HepG2 (cell line): ENCODE measurements around the gene ACSL5. TPM values are rescaled to one million over a fixed set of nuclear protein-coding genes. Genes with fewer than 3 reads are reported as not detected.

Experiments
- ATAC-seq: fragments of 200-7000 bp; cut with Tn5 transposase; 3 replicates; pipeline ENCODE4 v1.9.1; 2020; ENCODE audit warnings: mild to moderate bottlenecking, moderate library complexity
- BruUV-seq: library from RNA; stranded (reverse); fragments of 400-500 nt; replicated peaks from 2 replicates; lab custom pipeline; 2021; lab: Mats Ljungman, UMichigan
- CTCF ChIA-PET: fragments of 300-600 bp; formaldehyde crosslinking; extraction: SDS; loops from one replicate; lab custom pipeline; 2021; ENCODE audit warnings: low total read pairs, inconsistent platforms, low intra/inter-chr PET ratio; lab: Yijun Ruan, JAX
- POLR2A ChIA-PET: fragments of 350-600 bp; sonication (Branson Sonifier 250); formaldehyde crosslinking; loops from one replicate; lab custom pipeline; 2020; ENCODE audit warnings: antibody characterized with exemption, inconsistent platforms; lab: Yijun Ruan, JAX
- DNase-seq: peaks from one replicate; pipeline ENCODE4 v3.0.0-alpha.2; 2015; ENCODE audit warnings: low spot score
- FAIRE-seq: peaks from 3 replicates; lab custom pipeline; 2011; peaks lifted over from hg19 to GRCh38; lab: Jason Lieb, UNC
- H2AFZ ChIP-seq: one replicate; pipeline ENCODE4 v1.6.1; 2011; ENCODE audit warnings: low read length, inconsistent platforms
- H3K27ac ChIP-seq: fragments of 300-600 bp; 3 replicates; pipeline ENCODE4 v1.8.0; 2011; ENCODE audit warnings: mixed run types, mild to moderate bottlenecking, mixed read lengths, low read length, inconsistent platforms; ENCODE audit not compliant: insufficient read depth; ENCODE audit errors: extremely low read length
- H3K27me3 ChIP-seq, 2 experiments: fragments of 200-600 bp in 1 of 2; 2 replicates in 1 of 2; 3 replicates in 1 of 2; pipeline versions ENCODE4 v1.6.0 to v1.8.0; 2011; ENCODE audit warnings: low read length in 2 of 2, mild to moderate bottlenecking in 2 of 2, moderate library complexity in 2 of 2, inconsistent platforms in 1 of 2; ENCODE audit not compliant: insufficient read depth in 2 of 2, control insufficient read depth in 1 of 2
- H3K36me3 ChIP-seq, 2 experiments: fragments of 200-600 bp in 1 of 2; replicated peaks in 1 of 2; 2 replicates in 1 of 2; 3 replicates in 1 of 2; pipeline versions ENCODE4 v1.5.1 to v1.8.0; 2011; ENCODE audit warnings: low read length in 2 of 2, inconsistent platforms in 1 of 2; ENCODE audit not compliant: insufficient read depth in 2 of 2, control insufficient read depth in 1 of 2
- H3K4me1 ChIP-seq: 2 replicates; pipeline ENCODE4 v1.5.1; 2012; ENCODE audit warnings: low read length, inconsistent platforms; ENCODE audit not compliant: insufficient read depth
- H3K4me2 ChIP-seq: 2 replicates; pipeline ENCODE4 v1.6.0; 2011; ENCODE audit warnings: low read depth, low read length, inconsistent platforms
- H3K4me3 ChIP-seq, 3 experiments: fragments of 200-600 bp in 1 of 3; sonication (generic), shearing (Covaris generic) in 1 of 3; replicated peaks in 1 of 3; 2 replicates each; pipeline ENCODE4 v1.5.1; 2011 to 2016; ENCODE audit warnings: low read length in 3 of 3, inconsistent platforms in 2 of 3, low read depth in 2 of 3, mild to moderate bottlenecking in 2 of 3, control low read depth in 1 of 3, mixed read lengths in 1 of 3; ENCODE audit not compliant: insufficient read depth in 1 of 3
- H3K79me2 ChIP-seq: one replicate; pipeline ENCODE4 v1.6.1; 2011; ENCODE audit warnings: low read length, inconsistent platforms; ENCODE audit not compliant: insufficient read depth
- H3K9ac ChIP-seq: 2 replicates; pipeline ENCODE4 v1.6.0; 2011; ENCODE audit warnings: mild to moderate bottlenecking, low read depth, low read length, inconsistent platforms; ENCODE audit not compliant: insufficient read depth
- H3K9me3 ChIP-seq: 2 replicates; pipeline ENCODE4 v1.5.1; 2012; ENCODE audit warnings: mild to moderate bottlenecking, low read length
- H4K20me1 ChIP-seq: 2 replicates; pipeline ENCODE4 v1.6.0; 2011; ENCODE audit warnings: inconsistent platforms, mild to moderate bottlenecking, low read length, moderate library complexity; ENCODE audit not compliant: insufficient read depth
- ADNP ChIP-seq: sonication (generic); formaldehyde crosslinking; IDR thresholded peaks from 2 replicates; pipeline ENCODE4 v1.4.0; 2020; ENCODE audit warnings: missing genetic modification reagents
- CHD2 ChIP-seq: IDR thresholded peaks from 2 replicates; pipeline ENCODE4 v1.6.1; 2011; ENCODE audit warnings: low read depth, low read length, improper control_type of control experiment
- GATAD2A ChIP-seq: IDR thresholded peaks from 2 replicates; pipeline ENCODE4 v1.6.1; 2016
- HOXA3 ChIP-seq: sonication (generic); formaldehyde crosslinking; IDR thresholded peaks from 2 replicates; pipeline ENCODE4 v1.5.0; 2020; ENCODE audit warnings: missing genetic modification reagents
- KDM3A ChIP-seq: IDR thresholded peaks from 2 replicates; pipeline ENCODE4 v1.6.1; 2018; ENCODE audit warnings: low read depth, missing compliant biosample characterization
- PAX8 ChIP-seq: sonication (generic); formaldehyde crosslinking; IDR thresholded peaks from 2 replicates; pipeline ENCODE4 v1.8.0; 2022; ENCODE audit warnings: mild to moderate bottlenecking, missing genetic modification reagents, borderline replicate concordance
- TCF7L2 ChIP-seq: IDR thresholded peaks from 2 replicates; pipeline ENCODE4 v1.6.1; 2011; ENCODE audit warnings: mild to moderate bottlenecking, low read depth, low read length, moderate library complexity
- WIZ ChIP-seq: sonication (generic); formaldehyde crosslinking; IDR thresholded peaks from 2 replicates; pipeline ENCODE4 v1.5.1; 2020; ENCODE audit warnings: mild to moderate bottlenecking, missing genetic modification reagents
- ZBTB4 ChIP-seq: sonication (generic); formaldehyde crosslinking; IDR thresholded peaks from 2 replicates; pipeline ENCODE4 v1.4.0; 2020; ENCODE audit warnings: missing genetic modification reagents, mild to moderate bottlenecking, borderline replicate concordance
- ZNF225 ChIP-seq: sonication (generic); formaldehyde crosslinking; IDR thresholded peaks from 2 replicates; pipeline ENCODE4 v1.4.0; 2020; ENCODE audit warnings: mild to moderate bottlenecking, missing genetic modification reagents
- ZNF547 ChIP-seq: sonication (generic); formaldehyde crosslinking; IDR thresholded peaks from 2 replicates; pipeline ENCODE4 v1.5.1; 2020; ENCODE audit warnings: mild to moderate bottlenecking, missing genetic modification reagents
- ZNF557 ChIP-seq: sonication (generic); formaldehyde crosslinking; IDR thresholded peaks from 2 replicates; pipeline ENCODE4 v1.4.0; 2020; ENCODE audit warnings: missing genetic modification reagents
- ZNF788 ChIP-seq: sonication (generic); formaldehyde crosslinking; IDR thresholded peaks from 2 replicates; pipeline ENCODE4 v1.5.0; 2020; ENCODE audit warnings: mild to moderate bottlenecking, missing genetic modification reagents, borderline replicate concordance
- WGBS: methylation state at CpG from one replicate; pipeline ENCODE4 v1.1.6; 2017; ENCODE audit warnings: low lambda C conversion rate; 5-methylcytosine and 5-hydroxymethylcytosine counted together
- in situ Hi-C: cut with HindIII; loops from 2 replicates; pipeline ENCODE4 v1.10.0; 2017; ENCODE audit warnings: low pct_unique_long_range_greater_than_20kb; ENCODE audit not compliant: extremely low pct_ligation_motif_present
- intact Hi-C: fragments of 100-400 bp; cut with micrococcal nuclease; formaldehyde crosslinking; loops from one replicate; pipeline ENCODE4 v1.10.0; 2022; ENCODE audit not compliant: unreplicated experiment
- polyA plus RNA-seq, 8 experiments: library from polyadenylated mRNA; depleted of rRNA in 3 of 8; stranded (reverse) in 7 of 8; unstranded in 1 of 8; fragments of >200 nt; fragmentation: Illumina TruSeq in 4 of 8; extraction: Trizol in 4 of 8; gene quantifications; 2 replicates each; pipeline versions ENCODE4 v1.2.1 to v1.2.3, GENCODE V29; 2011 to 2016; ENCODE audit warnings: low read depth in 4 of 8, missing spikeins in 1 of 8, mixed read lengths in 1 of 8; ENCODE audit not compliant: insufficient read depth in 1 of 8
- total RNA-seq, 5 experiments: library from RNA; depleted of rRNA; stranded (reverse); fragments of >200 nt; fragmentation: Illumina TruSeq; extraction: Trizol; gene quantifications; 2 replicates each; pipeline ENCODE4 v1.2.3, GENCODE V29; 2016; ENCODE audit warnings: low read depth in 1 of 5
- TF ChIP-seq, protein P1 (sequence below): sonication (generic); formaldehyde crosslinking; IDR thresholded peaks from 2 replicates; pipeline ENCODE4 v1.4.0; 2020; ENCODE audit warnings: missing genetic modification reagents, borderline replicate concordance

Gene ACSL5
- total and polyA plus RNA-seq, 2 of the 13 experiments (the other 11 are each of a cell fraction or from before 2014, with no cell fraction given) = 56.4 to 82.5 TPM

GRCh38 chr10:112424651-112425050 is 50.7 kb downstream of the ACSL5 start (continued):
- TF ChIP-seq ADNP (CRISPR knock-in tag) (no peak), TCF7L2 (no peak), ZNF547 (CRISPR knock-in tag) (no peak), CHD2 (no peak)

DNA sequence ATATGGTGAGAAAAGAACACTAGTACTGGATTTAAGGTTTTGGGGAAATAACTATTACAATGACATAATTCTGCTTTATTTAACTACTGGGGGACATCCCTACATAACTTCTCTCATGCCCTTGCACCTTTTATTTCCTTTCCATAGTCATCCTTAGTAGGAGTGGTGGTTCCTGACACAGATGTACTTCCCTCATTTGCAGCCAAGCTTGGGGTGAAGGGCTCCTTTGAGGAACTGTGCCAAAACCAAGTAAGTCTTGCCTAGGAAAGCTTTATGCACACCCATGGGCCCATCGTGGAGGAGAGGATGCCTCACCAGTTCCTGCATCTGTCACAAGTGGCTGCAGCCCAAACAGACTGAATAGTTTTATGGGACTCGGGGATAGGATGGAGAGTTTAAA is 52.2 kb downstream of the ACSL5 start:
- H3K36me3 ChIP-seq = peaks cover 25 to 63% of the 10 kb centered on the region in 2 experiments
- no peaks in the 10 kb centered on the region for H3K79me2 ChIP-seq
- H2AFZ ChIP-seq = no peak overlapping the region
- in situ Hi-C loops (loop anchor here (25.0 kb wide), 2 partner anchors 89 to 289 kb away; no protein-coding TSS in a partner anchor), intact Hi-C loops (no loop called here)
- no peak overlapping the region for H3K9ac ChIP-seq
- TF ChIP-seq PAX8 = no peak
- TF ChIP-seq ZNF557 (CRISPR knock-in tag) = no peak
- no peak for TF ChIP-seq ZBTB4 (CRISPR knock-in tag)
- TF ChIP-seq GATAD2A (CRISPR knock-in tag) = no peak
- TF ChIP-seq, protein P1, sequence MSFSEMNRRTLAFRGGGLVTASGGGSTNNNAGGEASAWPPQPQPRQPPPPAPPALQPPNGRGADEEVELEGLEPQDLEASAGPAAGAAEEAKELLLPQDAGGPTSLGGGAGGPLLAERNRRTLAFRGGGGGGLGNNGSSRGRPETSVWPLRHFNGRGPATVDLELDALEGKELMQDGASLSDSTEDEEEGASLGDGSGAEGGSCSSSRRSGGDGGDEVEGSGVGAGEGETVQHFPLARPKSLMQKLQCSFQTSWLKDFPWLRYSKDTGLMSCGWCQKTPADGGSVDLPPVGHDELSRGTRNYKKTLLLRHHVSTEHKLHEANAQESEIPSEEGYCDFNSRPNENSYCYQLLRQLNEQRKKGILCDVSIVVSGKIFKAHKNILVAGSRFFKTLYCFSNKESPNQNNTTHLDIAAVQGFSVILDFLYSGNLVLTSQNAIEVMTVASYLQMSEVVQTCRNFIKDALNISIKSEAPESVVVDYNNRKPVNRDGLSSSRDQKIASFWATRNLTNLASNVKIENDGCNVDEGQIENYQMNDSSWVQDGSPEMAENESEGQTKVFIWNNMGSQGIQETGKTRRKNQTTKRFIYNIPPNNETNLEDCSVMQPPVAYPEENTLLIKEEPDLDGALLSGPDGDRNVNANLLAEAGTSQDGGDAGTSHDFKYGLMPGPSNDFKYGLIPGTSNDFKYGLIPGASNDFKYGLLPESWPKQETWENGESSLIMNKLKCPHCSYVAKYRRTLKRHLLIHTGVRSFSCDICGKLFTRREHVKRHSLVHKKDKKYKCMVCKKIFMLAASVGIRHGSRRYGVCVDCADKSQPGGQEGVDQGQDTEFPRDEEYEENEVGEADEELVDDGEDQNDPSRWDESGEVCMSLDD (CRISPR knock-in tag) = no peak
- TF ChIP-seq WIZ (CRISPR knock-in tag) = no peak
- no peak for TF ChIP-seq KDM3A (CRISPR knock-in tag)
- no peak for TF ChIP-seq ZNF788 (CRISPR knock-in tag)
- no peak for TF ChIP-seq HOXA3
- TF ChIP-seq ZNF225 = no peak
- H3K27me3 ChIP-seq = no peaks in the 10 kb centered on the region
- H3K4me3 ChIP-seq = no peak overlapping the region
- H3K4me1 ChIP-seq = peaks cover 12% of the 10 kb centered on the region
- CTCF ChIA-PET = no interaction called here
- H3K27ac ChIP-seq = no peak overlapping the region
- ATAC-seq (no peak), DNase-seq (no peak), FAIRE-seq (no peak)
- no TSS peak for BruUV-seq
- no peak overlapping the region for H3K4me2 ChIP-seq
- H4K20me1 ChIP-seq = no peaks in the 10 kb centered on the region
- 93% methylated on average over 2 of the region's 2 CpGs for WGBS
- no peaks in the 10 kb centered on the region for H3K9me3 ChIP-seq
- POLR2A ChIA-PET = no interaction called here
